HG02884 (cell line): ENCODE results near the gene PDZK1IP1.
"Not testable (repeated sequence)": the region's sequence is repeated elsewhere in the genome, so short reads cannot be mapped to it uniquely, and the experiment has no call there.

ENCODE experiments used
- ATAC-seq: cut with Tn5 transposase; IDR thresholded peaks from one replicate; pipeline ENCODE4 v1.9.1; 2021; ENCODE audit warnings: mild to moderate bottlenecking, moderate library complexity; ENCODE audit not compliant: unreplicated experiment

Gene PDZK1IP1

DNA sequence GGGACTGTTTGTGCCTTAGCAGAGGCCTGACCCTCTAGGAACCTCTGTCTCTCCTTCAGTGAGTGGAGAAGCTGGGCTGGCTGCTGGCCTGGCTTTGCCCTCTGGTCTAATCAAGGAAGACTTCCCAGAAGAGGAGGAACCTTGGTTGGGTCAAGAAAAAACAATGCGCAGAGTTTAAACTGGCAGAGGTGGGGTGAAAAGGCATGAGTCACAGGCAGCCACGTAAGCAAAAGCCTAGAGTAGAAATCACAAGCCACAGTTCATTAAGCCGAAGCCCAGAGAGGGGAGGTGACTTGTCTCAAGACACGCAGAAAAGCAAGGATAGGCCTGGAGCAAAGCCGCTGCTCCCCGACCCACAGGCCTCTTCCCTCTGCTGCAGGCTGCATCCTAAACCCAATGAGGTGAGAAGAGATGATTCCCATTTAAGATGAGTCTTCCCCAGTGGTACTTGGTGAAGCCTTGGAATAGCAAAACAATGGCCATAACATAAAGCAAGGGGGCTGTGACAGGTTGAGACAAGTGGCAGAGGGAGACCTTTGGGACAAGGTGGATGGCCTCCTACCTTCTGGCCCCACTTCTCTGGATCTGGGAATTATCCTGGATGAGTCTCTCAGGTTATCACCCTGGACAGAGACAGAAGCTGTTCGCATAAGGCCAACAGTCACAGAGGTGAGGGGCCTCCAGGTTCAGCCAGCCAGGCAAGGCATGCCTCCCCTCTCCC is 7.7 kb downstream of the PDZK1IP1 start:
- ATAC-seq, result no peak

GRCh38 chr1:47181095-47181954 is 8.5 kb downstream of the PDZK1IP1 start:
- no peak for ATAC-seq

DNA sequence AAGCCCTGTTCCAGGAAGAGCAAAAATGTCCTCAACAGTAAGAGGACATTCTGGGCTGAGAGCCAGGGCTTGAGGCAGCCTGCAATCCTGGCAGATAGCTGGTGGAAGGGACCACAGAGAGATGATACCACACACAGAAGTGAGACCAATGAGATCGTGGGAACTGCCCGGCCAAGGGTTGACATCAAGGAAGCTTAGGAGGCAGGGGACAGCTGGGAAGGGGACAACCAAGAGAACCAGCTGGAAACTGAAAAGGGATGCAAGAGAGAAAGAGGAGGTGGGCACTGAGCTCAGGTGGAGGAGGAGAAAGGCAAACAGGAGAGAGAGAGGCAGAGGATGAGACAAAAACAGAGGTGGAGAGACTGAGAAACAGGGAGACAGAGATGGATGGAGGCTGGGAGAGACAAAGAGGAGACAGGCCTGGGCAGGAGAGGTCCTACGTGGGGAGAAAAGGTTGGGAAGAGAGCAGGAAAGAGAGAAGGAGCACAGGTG is 9.2 kb downstream of the PDZK1IP1 start:
- no peak for ATAC-seq

DNA sequence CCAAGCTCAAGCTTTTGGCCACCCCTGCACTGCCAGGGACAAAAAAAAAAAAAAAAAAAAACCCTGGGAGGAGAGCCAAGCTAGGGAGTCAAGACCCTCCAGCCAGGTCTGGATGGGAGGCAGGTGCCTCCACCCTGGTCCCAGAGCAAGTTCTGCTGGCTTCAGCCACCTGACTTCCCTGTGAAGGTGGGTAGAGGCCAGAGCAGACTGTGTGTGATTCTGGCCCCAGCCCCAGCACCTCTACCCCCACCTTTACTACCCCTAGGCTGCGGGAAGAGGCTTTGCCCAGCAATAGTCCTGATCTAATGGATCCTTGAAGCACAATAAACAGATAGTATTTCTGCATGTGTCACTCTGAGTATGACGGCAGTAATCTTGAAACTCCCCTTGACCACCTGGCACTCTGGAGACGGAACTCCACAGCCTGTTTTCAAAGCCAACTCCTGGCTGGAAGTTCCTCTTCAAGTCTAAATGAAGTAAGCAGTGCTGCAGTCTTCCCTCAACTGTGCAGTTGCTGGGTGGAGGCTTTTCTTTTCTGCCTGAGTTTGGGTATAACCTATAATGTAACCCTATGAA is 9.8 kb downstream of the PDZK1IP1 start:
- ATAC-seq, result no peak

DNA sequence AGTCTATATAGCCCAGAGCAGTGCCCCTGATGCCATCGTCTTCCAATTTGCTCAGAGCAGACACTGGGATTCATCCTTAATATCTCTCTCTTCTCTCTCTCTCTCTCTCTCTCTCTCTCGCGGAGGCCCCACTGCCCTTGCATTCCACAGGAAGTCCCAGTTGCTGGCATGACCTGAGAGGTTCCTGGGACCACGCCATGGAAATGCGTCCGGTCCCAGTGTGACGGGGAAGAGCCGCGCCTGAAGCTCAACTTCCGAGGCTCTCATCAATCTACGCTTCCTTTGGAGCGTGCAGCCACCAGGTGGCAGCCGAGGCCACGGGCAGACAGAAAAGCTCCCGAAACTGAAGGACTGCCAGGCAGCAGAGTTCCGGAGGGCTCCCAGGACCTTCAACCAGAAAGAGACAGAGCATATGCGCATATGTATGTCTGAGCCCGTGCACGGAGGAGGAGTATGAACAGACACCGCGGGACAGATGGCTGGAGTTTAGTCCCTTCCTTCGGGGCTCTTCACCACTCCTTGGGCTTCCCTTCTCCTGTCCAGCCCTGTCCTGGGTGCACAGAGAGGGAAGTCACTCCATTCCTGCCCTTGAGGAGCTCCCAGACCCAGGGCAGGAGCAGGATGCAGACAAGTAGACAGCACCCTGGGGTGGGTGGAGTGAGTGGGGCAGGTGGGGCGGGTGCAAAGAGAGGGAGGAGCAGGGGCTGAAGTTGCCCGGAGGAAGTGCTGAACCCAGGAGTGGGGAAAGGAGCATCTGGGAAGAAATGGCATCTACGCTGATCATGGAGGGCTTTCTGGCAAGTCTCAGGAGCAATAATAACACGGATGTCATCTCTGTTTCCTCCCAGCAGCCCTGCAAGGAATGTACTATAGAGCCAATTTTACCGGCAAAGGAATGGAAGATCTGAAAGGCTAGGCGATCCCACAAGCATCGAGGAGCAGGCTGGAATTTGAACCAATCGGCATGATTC is 10.5 kb downstream of the PDZK1IP1 start:
- ATAC-seq, result peak; percentile 86

DNA sequence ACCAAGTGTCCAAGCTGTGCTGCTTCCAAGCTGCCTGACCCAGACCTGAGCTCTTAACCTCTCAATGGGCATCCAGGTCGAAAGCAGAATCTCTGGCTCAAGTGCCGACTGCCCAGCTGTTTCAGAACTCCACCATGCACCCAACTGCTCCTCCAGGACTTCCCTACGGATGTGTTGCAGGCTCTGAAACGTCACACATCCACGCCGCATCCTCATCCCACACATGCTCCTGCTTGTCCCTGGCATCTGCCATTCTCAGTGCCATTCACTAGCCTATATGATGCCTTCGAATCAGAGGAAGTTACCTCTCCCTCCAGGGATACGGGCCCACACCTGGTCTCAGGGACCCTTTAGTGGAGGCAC is 11.2 kb downstream of the PDZK1IP1 start:
- no peak for ATAC-seq

- no peak for ATAC-seq
Observed at GRCh38 chr1:47178020-47178419, 11.8 kb downstream of the PDZK1IP1 start.

- no peak for ATAC-seq
Observed at GRCh38 chr1:47175227-47175934, 14.5 kb downstream of the PDZK1IP1 start.

DNA sequence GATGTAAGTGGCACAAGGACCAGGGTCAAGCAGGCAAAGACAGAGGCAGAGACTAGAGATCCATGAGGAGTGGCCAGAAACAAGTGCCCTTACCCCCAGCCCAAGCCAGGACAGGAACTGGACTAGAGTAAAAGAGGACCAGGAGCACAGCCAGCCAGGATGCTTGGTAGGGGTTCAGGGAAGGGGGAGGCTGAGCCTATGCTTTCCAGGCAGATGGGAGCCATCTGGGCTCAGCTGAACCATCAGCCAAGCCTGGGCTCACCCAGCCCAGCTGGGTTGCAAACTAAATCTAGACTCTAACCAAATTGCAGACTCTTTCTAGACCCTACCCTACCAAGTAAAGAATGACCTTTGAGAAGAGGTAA is 15.2 kb downstream of the PDZK1IP1 start:
- no peak for ATAC-seq

- ATAC-seq, result no peak
Observed at GRCh38 chr1:47172782-47173181, 17.1 kb downstream of the PDZK1IP1 start.

- no peak for ATAC-seq
Observed at GRCh38 chr1:47164552-47164951, 25.3 kb downstream of the PDZK1IP1 start.

GRCh38 chr1:47161298-47162040 is 28.4 kb downstream of the PDZK1IP1 start:
- ATAC-seq, result no peak

- no peak for ATAC-seq
Observed at GRCh38 chr1:47160716-47161115, 29.1 kb downstream of the PDZK1IP1 start.

- not testable (repeated sequence) for ATAC-seq
Observed at GRCh38 chr1:47157957-47158356, 31.9 kb downstream of the PDZK1IP1 start.

- not testable (repeated sequence) for ATAC-seq
Observed at GRCh38 chr1:47156457-47156856, 33.4 kb downstream of the PDZK1IP1 start.

GRCh38 chr1:47149162-47149561 is 40.7 kb downstream of the PDZK1IP1 start:
- ATAC-seq, result not testable (repeated sequence)

GRCh38 chr1:47147047-47147785 is 42.6 kb downstream of the PDZK1IP1 start:
- ATAC-seq, result no peak

DNA sequence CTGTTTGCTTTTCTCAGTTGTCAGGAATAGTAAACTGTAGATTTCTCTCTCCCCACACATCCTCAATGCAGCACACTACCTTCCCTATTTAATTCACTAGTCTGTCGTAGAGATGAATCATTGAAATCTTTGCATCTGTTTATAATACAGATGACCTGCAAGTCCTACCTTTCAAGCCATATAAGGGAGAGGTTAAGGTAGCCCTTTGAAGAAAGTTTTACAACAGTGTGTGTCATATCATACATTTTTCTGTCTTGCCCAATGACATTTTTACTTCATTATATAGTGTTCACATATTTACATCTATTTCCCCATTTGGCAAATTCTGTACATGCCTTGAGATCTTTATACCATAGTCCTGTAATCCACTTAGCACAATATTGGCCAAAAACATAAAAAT is 43.3 kb downstream of the PDZK1IP1 start:
- ATAC-seq, result not testable (repeated sequence)

GRCh38 chr1:47143654-47144053 is 46.2 kb downstream of the PDZK1IP1 start:
- ATAC-seq, result not testable (repeated sequence)
